Measurements from ENCODE around the gene PIGZ.
"Not testable (repeated sequence)": the region's sequence is repeated elsewhere in the genome, so short reads cannot be mapped to it uniquely, and the experiment has no call there.

Gene PIGZ

GRCh38 chr3:196949750-196950149 lies 18.9 kb downstream of the PIGZ start:
- DNase-seq (ENCODE audit: low read depth in 3 of 3): no peak

- DNase-seq (ENCODE audit: low read depth in 3 of 3): no peak
Measured at GRCh38 chr3:196949285-196949619, 19.4 kb downstream of the PIGZ start.

- DNase-seq (ENCODE audit: low read depth in 3 of 3): no peak
Measured at GRCh38 chr3:196948442-196949284, 20.0 kb downstream of the PIGZ start.

- DNase-seq (ENCODE audit: low read depth in 3 of 3): no peak
Measured at GRCh38 chr3:196947860-196948441, 20.7 kb downstream of the PIGZ start.

- no peak for DNase-seq (ENCODE audit: low read depth in 3 of 3)
Measured at GRCh38 chr3:196947136-196947859, 21.3 kb downstream of the PIGZ start.

- DNase-seq (ENCODE audit: low read depth in 3 of 3): not testable (repeated sequence)
Measured at GRCh38 chr3:196944037-196944790, 24.4 kb downstream of the PIGZ start.

GRCh38 chr3:196942915-196943277 lies 25.7 kb downstream of the PIGZ start:
- DNase-seq (ENCODE audit: low read depth in 3 of 3): peak in 1 of 3 experiments; percentile 2

GRCh38 chr3:196942226-196942914 lies 26.3 kb downstream of the PIGZ start, which contains the start of gene NCBP2:
Gene NCBP2 (minus strand): TSS chr3:196942528. CDS start chr3:196942503, 25 bp downstream.
- peak; percentile 99 to 100 (median 100) for DNase-seq (ENCODE audit: low read depth in 3 of 3)

- peak; percentile 50 to 51 (median 50) for DNase-seq (ENCODE audit: low read depth in 3 of 3)
Measured at GRCh38 chr3:196941729-196942225, 26.9 kb downstream of the PIGZ start.

GRCh38 chr3:196938576-196938975 lies 30.1 kb downstream of the PIGZ start:
- DNase-seq (ENCODE audit: low read depth in 3 of 3): no peak

- DNase-seq (ENCODE audit: low read depth in 3 of 3): no peak
Measured at GRCh38 chr3:196938124-196938523, 30.5 kb downstream of the PIGZ start.

GRCh38 chr3:196936288-196936687 lies 32.3 kb downstream of the PIGZ start:
- no peak for DNase-seq (ENCODE audit: low read depth in 3 of 3)

- DNase-seq (ENCODE audit: low read depth in 3 of 3): no peak
Measured at GRCh38 chr3:196932600-196932999, 36.0 kb downstream of the PIGZ start.

GRCh38 chr3:196931828-196932587 lies 36.6 kb downstream of the PIGZ start:
- DNase-seq (ENCODE audit: low read depth in 3 of 3): no peak

GRCh38 chr3:196931157-196931556 lies 37.5 kb downstream of the PIGZ start:
- no peak for DNase-seq (ENCODE audit: low read depth in 3 of 3)

GRCh38 chr3:196927571-196928453 lies 40.8 kb downstream of the PIGZ start:
- no peak for DNase-seq (ENCODE audit: low read depth in 3 of 3)

- DNase-seq (ENCODE audit: low read depth in 3 of 3): no peak
Measured at GRCh38 chr3:196920733-196921132, 47.9 kb downstream of the PIGZ start.

- DNase-seq (ENCODE audit: low read depth in 3 of 3): no peak
Measured at GRCh38 chr3:196918968-196919367, 49.7 kb downstream of the PIGZ start.

GRCh38 chr3:196916995-196917394 lies 51.6 kb downstream of the PIGZ start:
- no peak for DNase-seq (ENCODE audit: low read depth in 3 of 3)

Measured in stimulated activated CD4-positive, alpha-beta T cell treated with anti-CD3 and anti-CD28 coated beads, TNF-alpha, amount 100 ng/mL, for 4 hours (primary cell).